Parathyroid adenoma (tissue), 2 donors: ENCODE results near the gene NSUN2.

Source experiments
- H2AFZ ChIP-seq: fragments of 300-600 bp; sonication (generic); one replicate; pipeline ENCODE4 v1.7.0; 2017; ENCODE audit warnings: antibody characterized with exemption, mild to moderate bottlenecking
- H3K27ac ChIP-seq: fragments of 300-600 bp; sonication (generic); one replicate; pipeline ENCODE4 v1.7.0; 2017
- H3K27me3 ChIP-seq: fragments of 300-600 bp; sonication (generic); one replicate; pipeline ENCODE4 v1.7.0; 2017; ENCODE audit warnings: low read length; ENCODE audit not compliant: control insufficient read depth, insufficient read depth
- H3K36me3 ChIP-seq: fragments of 300-600 bp; sonication (generic); one replicate; pipeline ENCODE4 v1.7.0; 2017; ENCODE audit warnings: low read length; ENCODE audit not compliant: control insufficient read depth, insufficient read depth
- H3K4me1 ChIP-seq: fragments of 300-600 bp; sonication (generic); one replicate; pipeline ENCODE4 v1.7.0; 2017; ENCODE audit warnings: control low read depth
- H3K4me2 ChIP-seq: fragments of 300-600 bp; sonication (generic); one replicate; pipeline ENCODE4 v1.7.0; 2017; ENCODE audit warnings: low read length
- H3K4me3 ChIP-seq: fragments of 300-600 bp; sonication (generic); one replicate; pipeline ENCODE4 v1.7.0; 2017; ENCODE audit warnings: low read depth, low read length
- H3K79me2 ChIP-seq: fragments of 300-600 bp; sonication (generic); one replicate; pipeline ENCODE4 v1.7.0; 2017; ENCODE audit warnings: control low read depth
- H3K9ac ChIP-seq: fragments of 300-600 bp; sonication (generic); one replicate; pipeline ENCODE4 v1.7.0; 2017; ENCODE audit warnings: mild to moderate bottlenecking
- H3K9me3 ChIP-seq: fragments of 300-600 bp; sonication (generic); one replicate; pipeline ENCODE4 v1.7.0; 2017; ENCODE audit warnings: low read length; ENCODE audit not compliant: control insufficient read depth
- CTCF ChIP-seq: fragments of 300-600 bp; sonication (generic); IDR thresholded peaks from one replicate; pipeline ENCODE4 v1.7.0; 2017; ENCODE audit warnings: antibody characterized with exemption, mild to moderate bottlenecking
- donor health status: primary hyperparathyroidism.

The NSUN2 gene

GRCh38 chr5:6593148-6594016 is 39.5 kb downstream of the NSUN2 start:
- no peaks in the 10 kb centered on the region for H3K79me2 ChIP-seq
- TF ChIP-seq CTCF = no peak
- H3K4me3 ChIP-seq = no peak overlapping the region
- H3K4me1 ChIP-seq = no peaks in the 10 kb centered on the region
- H3K9me3 ChIP-seq = no peaks in the 10 kb centered on the region
- H3K9ac ChIP-seq = no peak overlapping the region
- no peak overlapping the region for H3K4me2 ChIP-seq
- no peaks in the 10 kb centered on the region for H3K27me3 ChIP-seq
- H3K27ac ChIP-seq = no peak overlapping the region
- H2AFZ ChIP-seq = no peak overlapping the region
- no peaks in the 10 kb centered on the region for H3K36me3 ChIP-seq

- H2AFZ ChIP-seq = no peak overlapping the region
- no peak for TF ChIP-seq CTCF
Observed at GRCh38 chr5:6592601-6593000, 40.2 kb downstream of the NSUN2 start.

GRCh38 chr5:6591671-6592288 is 41.1 kb downstream of the NSUN2 start:
- Histone ChIP-seq H3K27me3 (no peaks in the 10 kb centered on the region), H3K79me2 (no peaks in the 10 kb centered on the region), H3K4me3 (no peak overlapping the region), H3K9ac (no peak overlapping the region), H3K9me3 (no peaks in the 10 kb centered on the region), H2AFZ (no peak overlapping the region), H3K4me2 (no peak overlapping the region), H3K36me3 (no peaks in the 10 kb centered on the region), H3K4me1 (no peaks in the 10 kb centered on the region), H3K27ac (no peak overlapping the region)
- TF ChIP-seq CTCF = no peak

More at GRCh38 chr5:6592601-6593000, 40.2 kb downstream of the NSUN2 start:
- Histone ChIP-seq H3K79me2 (no peaks in the 10 kb centered on the region), H3K9ac (no peak overlapping the region), H3K9me3 (no peaks in the 10 kb centered on the region), H3K27ac (no peak overlapping the region), H3K36me3 (no peaks in the 10 kb centered on the region), H3K4me3 (no peak overlapping the region), H3K4me1 (no peaks in the 10 kb centered on the region), H3K27me3 (no peaks in the 10 kb centered on the region), H3K4me2 (no peak overlapping the region)

GRCh38 chr5:6590581-6590980 is 42.3 kb downstream of the NSUN2 start:
- Histone ChIP-seq H3K9ac (no peak overlapping the region), H3K36me3 (no peaks in the 10 kb centered on the region), H2AFZ (no peak overlapping the region), H3K4me2 (no peak overlapping the region), H3K4me1 (no peaks in the 10 kb centered on the region), H3K4me3 (no peak overlapping the region), H3K9me3 (no peaks in the 10 kb centered on the region), H3K79me2 (no peaks in the 10 kb centered on the region), H3K27ac (no peak overlapping the region), H3K27me3 (no peaks in the 10 kb centered on the region)
- TF ChIP-seq CTCF = no peak
